G401 (cell line): ENCODE measurements around the gene DOCK1. TPM values are rescaled to one million over a fixed set of nuclear protein-coding genes. Genes with fewer than 3 reads are reported as not detected.

ENCODE experiments used
- DNase-seq: peaks from one replicate; pipeline ENCODE4 v3.0.0-alpha.2; 2015; ENCODE audit warnings: low spot score
- in situ Hi-C: cut with HindIII; loops from 2 replicates; pipeline ENCODE4 v1.10.0; 2016; ENCODE audit warnings: low sequenced_read_pairs, mixed read lengths
- total RNA-seq: library from RNA; depleted of rRNA; stranded (reverse); fragments of >200 nt; shearing (Covaris generic); gene quantifications from 2 replicates; pipeline ENCODE4 v1.2.3, GENCODE V29; 2014

The DOCK1 gene
- total RNA-seq, 1 experiment from 2014 or later = 36.6 TPM

DNA sequence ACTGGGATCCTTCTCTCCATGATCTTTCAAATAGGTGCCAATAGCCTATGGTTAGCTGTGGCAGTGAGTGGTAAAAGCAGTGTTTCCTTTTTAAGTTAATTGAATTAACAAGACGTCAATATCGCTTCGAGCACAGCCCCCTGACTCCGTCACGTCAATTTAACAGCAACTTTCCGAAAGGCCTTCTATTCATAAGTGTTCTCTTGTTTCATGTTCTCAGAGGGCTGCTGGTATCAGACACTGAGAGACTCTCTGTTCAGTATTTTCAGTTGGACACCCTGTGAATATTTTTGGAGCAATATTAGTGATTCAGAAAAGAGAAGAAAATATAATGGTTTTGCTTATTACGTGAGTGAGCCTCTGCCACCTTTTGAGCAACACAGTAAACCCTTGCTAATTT, 465.4 kb downstream of the DOCK1 start:
- DNase-seq = no peak
- in situ Hi-C loops = no loop called here

DNA sequence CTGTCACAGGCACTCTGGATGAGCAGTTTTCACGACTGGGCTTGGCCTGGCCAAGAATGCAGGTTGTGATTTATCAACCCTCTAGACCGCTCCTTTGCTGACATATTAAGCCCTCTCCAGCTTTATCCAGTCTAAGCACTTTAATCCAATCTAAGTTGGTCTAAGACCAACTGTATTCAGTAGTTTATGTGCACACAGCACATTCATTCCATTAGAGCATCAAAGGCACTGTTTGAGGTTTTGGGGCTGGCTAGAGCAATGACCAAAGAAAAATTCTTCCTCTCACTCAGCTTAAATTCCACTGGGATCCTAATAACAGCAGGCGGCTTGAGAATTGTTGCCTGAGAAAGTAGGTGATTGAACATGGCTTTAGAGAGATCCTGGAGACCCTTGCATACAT, 467.1 kb downstream of the DOCK1 start:
- DNase-seq = no peak
- in situ Hi-C loops = no loop called here

DNA sequence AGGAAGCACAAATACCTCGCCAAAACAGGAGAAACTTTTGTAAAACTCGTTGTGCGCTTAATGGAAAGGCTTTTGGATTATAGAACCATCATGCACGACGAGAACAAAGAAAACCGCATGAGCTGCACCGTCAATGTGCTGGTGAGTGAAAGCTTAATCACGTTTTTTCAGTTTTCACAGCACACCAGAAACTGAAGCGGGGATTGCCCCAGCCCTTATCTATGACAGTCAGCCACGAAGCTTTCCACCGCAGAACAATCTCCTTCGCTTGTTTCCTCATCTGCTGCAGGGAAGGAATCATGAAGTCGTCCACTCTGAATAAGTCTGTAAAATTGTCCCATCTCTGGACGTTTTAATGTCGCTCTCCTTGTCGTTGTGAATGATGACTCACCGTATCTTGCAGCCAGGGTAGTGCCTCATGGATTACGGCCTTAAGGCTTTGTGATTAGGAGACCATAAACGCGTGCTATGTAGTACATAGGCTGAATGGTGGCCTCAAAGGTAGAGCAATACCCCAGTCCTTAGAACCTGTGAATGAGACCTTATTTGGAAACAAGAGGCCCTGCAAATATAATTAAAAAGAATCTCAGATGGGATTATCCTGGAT, 468.9 kb downstream of the DOCK1 start:
- in situ Hi-C loops = no loop called here
- DNase-seq = no peak

DNA sequence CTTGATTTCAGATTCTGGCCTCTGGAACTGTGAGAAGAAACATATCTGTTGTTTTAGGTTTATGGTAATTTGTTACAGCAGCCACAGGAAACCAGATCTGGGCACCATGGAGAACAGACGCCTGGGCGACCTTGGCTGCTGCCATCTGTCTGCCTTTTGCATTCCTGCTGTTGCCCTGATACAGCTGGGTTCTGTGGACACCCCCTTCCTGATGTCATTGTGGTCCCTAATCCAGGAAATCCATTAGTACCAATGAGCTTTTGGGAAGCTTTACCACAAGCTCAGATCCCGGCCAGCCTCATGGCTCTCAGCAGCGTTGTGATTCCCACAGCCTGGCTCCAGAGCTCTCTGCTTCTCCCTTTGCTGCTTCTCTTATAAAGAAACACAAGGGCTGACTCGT, 469.7 kb downstream of the DOCK1 start:
- in situ Hi-C loops = no loop called here
- DNase-seq = no peak

DNA sequence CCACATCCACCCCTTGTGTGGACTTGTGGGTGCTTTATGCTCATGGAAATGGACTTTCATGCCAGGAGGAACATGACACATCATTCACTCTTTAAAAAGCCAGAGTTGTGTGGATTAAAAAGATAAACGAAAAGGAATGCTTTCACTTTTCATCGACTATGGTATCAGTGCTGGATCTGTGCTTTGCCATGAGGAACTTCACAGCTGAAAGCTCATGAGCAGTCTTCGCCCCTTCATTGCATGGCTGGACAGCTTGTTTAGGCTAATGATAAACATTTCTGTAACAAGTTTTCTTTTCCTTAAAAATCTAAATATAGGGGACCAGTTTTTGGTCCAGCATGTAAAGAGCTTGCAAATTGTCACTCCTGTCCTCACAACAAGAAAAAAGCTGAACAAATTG, 470.2 kb downstream of the DOCK1 start:
- in situ Hi-C loops = no loop called here
- no peak for DNase-seq

DNA sequence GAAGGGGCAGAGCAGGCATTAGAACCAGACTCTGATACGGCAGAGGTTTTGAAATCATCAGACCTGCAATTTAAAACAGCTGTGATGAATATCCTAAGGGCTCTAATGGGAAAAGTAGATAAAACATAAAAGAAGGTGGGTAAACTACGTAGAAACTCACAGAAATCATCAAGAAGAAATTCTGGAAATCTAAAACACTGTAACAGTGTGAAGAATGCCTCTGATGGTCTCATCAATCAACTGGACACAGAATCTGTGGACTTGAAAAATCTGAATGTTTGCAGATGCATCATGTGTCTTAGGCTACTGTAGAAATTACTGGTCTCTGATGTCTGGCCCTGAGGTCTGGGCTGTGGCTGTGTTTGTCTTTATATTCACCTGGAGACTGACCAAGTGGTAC, 470.8 kb downstream of the DOCK1 start:
- in situ Hi-C loops = no loop called here

DNA sequence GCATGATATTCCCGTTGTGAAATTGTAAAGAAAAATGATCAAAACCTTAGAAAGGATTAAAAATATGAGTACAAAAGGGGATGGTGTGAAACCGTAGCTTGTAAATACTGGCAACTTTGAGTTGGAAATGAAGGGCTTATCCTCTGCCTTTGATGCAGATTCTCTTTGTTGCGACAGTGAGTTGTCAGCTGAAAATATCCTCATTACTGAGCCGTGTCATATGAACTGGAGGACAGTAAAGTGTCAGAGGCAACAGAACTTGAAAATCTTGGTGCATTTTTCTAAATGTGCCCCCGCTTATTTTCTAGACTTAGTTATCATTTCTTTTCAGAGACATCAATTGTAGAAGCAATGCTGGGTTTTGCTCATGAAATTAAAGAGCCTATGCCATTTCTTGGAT, 473.4 kb downstream of the DOCK1 start:
- in situ Hi-C loops = no loop called here
- DNase-seq = no peak

More for the DNA sequence above, 470.8 kb downstream of the DOCK1 start:
- DNase-seq = no peak

DNA sequence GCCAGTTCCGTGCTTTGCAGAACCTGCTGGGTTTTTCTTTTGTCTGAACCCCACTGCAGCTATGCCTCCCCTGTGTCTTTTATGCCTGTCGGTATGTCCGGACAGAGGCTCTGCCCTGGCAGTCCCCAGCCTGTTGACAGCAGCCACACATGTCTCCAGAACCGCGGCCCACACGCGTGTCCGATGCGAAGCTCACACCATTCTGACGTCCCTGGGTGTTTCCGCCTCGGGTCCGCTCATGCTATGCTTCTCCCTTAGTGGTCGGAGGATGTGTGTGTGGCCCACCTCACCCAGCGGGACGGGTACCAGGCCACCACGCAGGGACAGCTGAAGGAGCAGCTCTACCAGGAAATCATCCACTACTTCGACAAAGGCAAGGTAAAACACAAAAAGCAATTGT, 479.3 kb downstream of the DOCK1 start:
- DNase-seq = no peak
- in situ Hi-C loops = no loop called here

DNA sequence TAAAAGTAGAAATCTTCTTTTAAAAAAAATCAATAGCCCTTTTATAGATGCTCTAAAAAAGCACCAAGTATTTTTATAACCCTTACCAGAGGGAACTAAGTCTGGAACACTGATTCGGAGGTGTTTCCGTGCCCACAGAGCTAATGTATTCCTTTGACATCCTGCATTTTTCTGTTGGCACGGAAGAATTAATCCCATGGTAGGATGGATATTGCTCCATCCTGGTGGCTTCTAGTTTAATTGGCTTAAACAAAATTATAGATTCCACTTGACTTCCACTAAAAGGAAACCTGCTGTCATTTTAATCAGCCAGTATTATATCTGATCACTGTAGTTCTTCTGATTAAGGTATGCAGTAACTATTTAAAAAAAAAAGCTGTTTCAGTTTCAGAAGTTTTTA, 479.8 kb downstream of the DOCK1 start:
- no peak for DNase-seq
- in situ Hi-C loops = no loop called here

DNA sequence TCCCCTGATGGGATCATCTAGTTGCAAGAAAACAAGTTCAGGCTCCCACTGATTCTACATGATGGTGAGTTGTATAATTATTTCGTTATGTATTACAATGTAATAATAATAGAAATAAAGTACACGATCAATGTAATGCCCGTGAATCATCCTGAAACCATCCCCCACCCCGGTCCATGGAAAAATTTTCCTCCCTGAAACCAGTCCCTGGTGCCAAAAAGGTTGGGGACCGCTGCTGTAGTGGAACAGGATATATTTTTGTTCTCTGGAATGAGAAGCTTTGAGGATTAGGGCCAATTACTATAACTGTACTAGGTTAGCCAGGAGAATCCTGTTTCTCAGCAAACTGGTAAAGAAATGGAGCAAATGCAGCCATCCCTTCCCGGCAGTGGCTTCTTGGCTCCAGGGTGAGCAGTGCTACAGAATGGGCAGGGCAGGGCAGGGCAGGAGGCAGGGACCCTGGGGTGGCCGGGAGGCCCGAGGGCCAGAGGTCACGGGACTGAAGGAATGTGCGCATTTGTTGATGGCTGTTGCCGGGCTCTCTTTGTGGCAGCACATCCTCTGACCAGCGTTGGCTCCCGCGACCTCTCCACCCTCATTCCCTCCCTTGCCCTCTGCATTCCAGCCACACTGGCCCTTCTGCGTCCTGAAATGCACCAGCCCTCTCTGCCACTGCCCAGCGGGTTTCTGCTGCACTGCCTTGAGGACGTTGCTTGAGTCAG, 481.5 kb downstream of the DOCK1 start:
- in situ Hi-C loops = no loop called here
- no peak for DNase-seq

DNA sequence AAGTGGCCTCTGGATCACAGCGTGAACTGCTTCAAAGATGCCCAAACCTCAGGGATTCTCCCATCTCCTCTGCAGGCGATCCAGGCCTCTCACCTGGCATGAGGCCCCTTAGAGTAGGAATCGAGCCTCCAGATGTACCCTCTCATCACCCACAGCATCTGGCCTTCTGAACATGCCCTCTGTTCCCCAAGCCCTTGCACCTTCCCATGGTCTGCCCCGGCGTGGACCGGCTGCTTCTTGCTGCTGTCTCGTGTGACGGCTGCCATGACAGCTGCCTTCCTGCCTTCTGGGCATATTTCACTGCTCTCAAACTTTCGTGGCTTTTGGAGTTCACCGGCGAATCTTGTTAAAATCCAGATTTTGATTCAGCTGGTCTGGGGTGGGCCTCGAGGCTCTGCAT, 486.6 kb downstream of the DOCK1 start:
- in situ Hi-C loops = no loop called here

DNA sequence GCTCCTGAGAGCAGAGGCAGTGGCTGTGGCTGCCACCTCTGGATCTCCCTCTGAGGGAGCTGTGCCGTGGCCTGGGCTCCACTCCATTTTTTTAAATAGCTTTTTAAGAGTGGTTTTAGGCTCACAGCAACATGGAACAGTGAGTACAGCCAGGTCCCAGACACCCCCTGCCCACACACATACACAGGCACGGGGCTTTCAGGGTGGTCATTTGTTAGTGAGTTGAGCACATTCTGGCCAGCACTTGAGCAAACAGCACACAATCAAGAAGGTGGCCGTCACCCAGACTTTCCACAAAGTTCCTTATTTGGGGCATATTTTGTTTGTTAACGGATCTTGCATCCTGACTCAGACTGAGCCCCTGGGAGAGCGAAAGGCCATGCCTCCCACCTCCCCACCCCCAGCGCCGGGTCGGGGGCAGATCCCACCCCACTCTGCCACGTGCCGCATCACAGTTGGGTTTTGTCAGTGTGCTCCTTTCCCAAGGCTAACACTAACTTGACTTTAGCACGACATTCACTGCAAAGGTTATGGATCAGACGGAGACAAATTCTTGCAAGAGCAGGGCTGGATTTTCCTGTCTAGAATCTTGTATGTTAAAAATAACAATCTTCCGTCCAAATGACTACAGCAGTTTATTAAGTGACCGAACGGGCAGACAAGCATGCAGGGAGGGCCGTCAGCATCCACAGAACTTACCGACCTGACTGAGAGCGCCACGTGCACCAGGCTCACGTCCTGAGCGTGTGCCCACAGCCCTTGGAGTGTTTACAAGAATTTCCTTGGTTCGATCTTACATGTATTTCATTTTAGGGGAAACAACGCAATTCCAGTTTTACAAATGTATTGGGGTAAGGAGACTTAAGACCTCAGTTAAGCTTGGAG, 487.4 kb downstream of the DOCK1 start:
- in situ Hi-C loops = no loop called here
- no peak for DNase-seq

More for the DNA sequence above, 486.6 kb downstream of the DOCK1 start:
- DNase-seq = no peak

DNA sequence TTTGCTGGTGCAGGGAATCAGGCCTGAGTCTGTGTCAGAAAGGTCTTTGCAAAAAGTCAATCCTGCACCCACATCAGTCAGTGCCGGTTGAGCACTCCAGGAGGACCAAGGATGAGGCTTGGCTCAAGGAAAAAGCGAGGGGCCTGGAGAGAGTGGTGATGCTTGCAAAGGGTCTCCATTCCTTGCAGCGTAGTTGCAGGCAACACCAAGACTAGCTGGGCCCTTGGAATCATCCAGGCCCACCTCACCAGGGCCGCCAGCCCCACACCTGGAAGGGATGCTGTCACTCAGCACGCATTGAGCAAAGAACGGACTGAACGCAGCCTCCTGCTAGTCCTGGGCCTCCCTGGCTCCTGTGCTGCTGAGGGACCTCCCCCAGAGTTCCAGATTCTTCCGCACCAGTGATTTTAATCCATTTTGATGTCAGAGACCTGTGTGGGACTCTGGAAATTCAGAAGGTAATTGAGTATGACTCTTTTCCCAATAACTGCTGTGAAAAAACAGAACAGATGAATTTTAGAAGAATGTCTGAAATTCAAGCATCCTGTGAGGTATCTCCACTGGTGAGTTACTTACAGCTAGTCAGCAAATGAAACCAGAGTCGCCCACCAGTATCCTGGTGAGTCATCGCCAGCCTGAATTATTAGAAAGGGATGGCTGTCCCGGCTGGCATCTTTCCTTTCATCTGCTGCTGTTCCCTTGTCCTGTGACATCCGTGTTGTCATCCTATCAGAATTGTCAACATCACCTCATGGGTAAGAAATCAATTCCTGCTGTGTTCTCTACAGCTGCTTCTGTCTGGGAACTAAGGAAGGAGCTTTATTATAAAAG, 493.1 kb downstream of the DOCK1 start:
- DNase-seq = no peak
- in situ Hi-C loops = no loop called here

DNA sequence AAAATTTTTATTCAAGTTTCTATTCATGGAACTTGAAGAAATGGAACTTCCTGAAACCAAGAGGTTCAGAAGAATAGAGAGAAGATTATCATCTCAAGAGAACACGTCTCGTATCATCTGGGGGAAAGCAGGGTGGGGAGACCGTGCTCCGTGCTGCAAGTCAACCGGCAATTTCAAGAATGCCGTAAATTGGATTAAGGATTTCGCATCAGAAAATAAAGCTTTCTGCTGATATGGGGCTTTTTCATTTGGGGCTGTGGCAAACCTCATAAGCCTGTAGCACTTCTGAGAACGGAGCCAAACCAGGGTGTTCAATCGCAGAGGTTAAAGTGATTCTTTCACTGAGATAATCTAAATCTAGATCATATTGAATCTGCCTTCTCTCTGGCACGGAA, 493.7 kb downstream of the DOCK1 start:
- no peak for DNase-seq
- in situ Hi-C loops = no loop called here

DNA sequence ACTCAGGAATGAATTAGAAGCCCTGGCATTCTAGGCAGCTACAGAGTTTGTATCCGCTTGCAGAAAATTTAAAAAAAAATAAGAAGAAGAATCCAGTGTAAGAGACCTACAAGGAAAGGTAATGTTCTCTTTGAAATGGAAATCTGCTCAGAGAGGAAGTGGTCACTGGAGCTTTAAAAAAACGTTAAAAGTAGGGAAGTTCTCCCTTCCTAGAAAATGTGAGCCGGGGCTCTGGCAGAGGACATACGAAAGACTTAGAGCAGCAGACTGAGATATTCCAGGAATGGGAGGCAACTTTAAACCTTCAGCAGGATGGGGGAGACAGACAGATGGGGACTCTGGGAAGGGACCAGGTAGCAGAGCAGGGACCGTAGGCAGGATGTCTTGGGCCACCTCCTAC, 494.4 kb downstream of the DOCK1 start:
- DNase-seq = no peak
- in situ Hi-C loops = no loop called here

DNA sequence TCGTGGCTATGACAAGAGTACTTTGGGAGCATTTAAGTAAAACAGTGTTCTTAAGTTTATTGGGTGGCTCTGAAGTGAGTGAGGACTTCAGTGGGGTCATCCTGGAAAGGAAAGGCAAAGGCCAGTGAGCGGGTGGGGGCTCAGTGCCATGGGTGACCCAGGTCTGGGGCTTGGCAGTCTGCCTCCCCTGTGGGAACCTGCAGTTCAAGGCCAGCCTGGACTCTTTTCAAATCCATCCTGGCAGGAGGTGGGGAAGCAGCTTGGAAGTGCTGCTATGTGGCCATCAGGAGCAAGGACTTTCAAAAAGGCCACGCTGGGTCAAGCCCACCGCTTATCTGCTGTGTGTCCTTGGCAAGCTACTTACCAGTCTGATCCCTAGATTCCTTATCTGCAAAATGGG, 495.0 kb downstream of the DOCK1 start:
- in situ Hi-C loops = no loop called here
- DNase-seq = no peak

DNA sequence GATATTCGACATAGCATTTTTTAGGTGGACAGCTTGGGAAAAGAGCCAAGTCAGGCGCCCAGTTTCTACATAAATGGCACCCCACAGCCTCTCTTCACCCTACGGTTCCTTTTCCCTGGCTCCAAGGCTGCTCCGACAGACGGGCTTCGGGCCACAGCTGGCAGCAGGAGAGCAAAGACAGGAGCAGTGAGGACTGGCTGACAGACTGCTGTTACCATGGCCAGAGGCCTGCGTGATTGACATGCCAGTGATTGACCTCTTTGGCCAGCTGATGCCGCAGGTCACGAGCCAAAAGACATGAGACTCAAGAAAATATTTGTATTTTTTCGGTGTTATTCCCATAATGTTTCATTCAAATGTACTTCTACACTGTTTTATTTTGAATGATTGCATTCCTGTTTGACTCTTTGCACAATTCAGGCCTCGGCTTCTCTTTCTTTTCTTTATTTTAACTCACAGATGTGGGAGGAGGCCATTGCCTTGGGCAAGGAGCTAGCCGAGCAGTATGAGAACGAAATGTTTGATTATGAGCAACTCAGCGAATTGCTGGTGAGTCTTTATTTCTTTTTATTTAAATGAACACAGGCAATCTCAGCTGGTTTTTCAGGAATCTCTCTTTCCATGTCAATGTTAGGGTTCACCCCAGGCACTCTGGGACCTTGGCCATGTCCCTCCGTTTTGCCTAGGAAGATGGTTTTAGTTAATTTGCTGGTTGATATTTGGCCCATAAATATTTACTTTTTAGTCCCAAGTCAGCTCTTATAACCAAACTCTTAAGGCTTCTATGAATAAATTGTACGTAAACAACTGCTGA, 497.6 kb downstream of the DOCK1 start:
- in situ Hi-C loops = no loop called here
- DNase-seq = no peak

DNA sequence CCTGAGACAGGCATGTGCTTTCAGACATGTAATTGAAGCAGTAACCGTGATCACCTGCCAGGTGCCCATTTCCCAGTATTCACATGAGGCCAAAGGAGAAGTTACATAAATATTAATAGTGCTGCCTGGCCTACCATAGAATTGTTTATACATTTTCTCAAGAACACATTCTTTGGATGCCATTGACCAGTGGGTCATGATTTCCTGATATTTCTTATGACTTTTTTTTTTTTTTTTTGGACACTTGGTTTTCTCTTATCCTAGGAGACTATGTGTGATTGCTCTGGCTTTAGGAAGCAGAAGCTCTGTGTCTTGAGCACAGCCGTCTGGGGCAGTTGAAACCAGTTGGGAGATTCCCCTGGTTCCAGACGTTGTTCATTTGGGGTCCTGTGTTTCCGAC, 500.0 kb downstream of the DOCK1 start:
- in situ Hi-C loops = no loop called here
- no peak for DNase-seq
